Thoracic aorta (tissue), 2 donors: ENCODE results near the gene LAMTOR2. TPM values are rescaled to one million over a fixed set of nuclear protein-coding genes. Genes with fewer than 3 reads are reported as not detected.

ENCODE experiments used
- ATAC-seq: fragments of 150-250 bp; one replicate; pipeline ENCODE4 v1.8.0; 2017; ENCODE audit warnings: low read depth; ENCODE audit not compliant: insufficient number of reproducible peaks, low FRiP score
- DNase-seq: peaks from one replicate; pipeline ENCODE4 v3.0.0-alpha.2; 2020; ENCODE audit warnings: low spot score
- H3K27ac ChIP-seq, 2 donors: fragments of 200-600 bp; sonication (generic); 1 replicate in 1 of 2; 2 replicates in 1 of 2; pipeline ENCODE4 v1.5.1; 2016; ENCODE audit warnings: mild to moderate bottlenecking in 2 of 2, moderate library complexity in 2 of 2
- H3K27me3 ChIP-seq: fragments of 200-600 bp; sonication (generic); replicated peaks from 2 replicates; pipeline ENCODE4 v1.6.0; 2016; ENCODE audit warnings: mild to moderate bottlenecking; ENCODE audit not compliant: insufficient read depth
- H3K36me3 ChIP-seq: fragments of 200-600 bp; sonication (generic); one replicate; pipeline ENCODE4 v1.5.1; 2016
- H3K4me1 ChIP-seq, 2 donors: fragments of 200-600 bp; sonication (generic); 1 replicate in 1 of 2; 2 replicates in 1 of 2; pipeline versions ENCODE4 v1.5.1 to v1.6.0; 2016; ENCODE audit warnings: low read depth in 2 of 2, mild to moderate bottlenecking in 1 of 2; ENCODE audit not compliant: control insufficient read depth in 1 of 2
- H3K4me3 ChIP-seq: fragments of 200-600 bp; sonication (generic); 2 replicates; pipeline ENCODE4 v1.5.1; 2016; ENCODE audit warnings: mild to moderate bottlenecking
- H3K9me3 ChIP-seq: fragments of 200-600 bp; sonication (generic); 2 replicates; pipeline ENCODE4 v1.5.1; 2016
- total RNA-seq, 2 donors: library from RNA; depleted of rRNA; stranded (reverse); fragments of >200 nt; gene quantifications; one replicate each; pipeline versions ENCODE4 v1.1.0 to v1.2.3, GENCODE V29; 2016
- TF ChIP-seq, protein P1 (sequence below): fragments of 200-600 bp; sonication (generic); IDR thresholded peaks from one replicate; pipeline ENCODE4 v1.5.1; 2019; ENCODE audit warnings: antibody characterized with exemption

Gene LAMTOR2
- total RNA-seq, 2 donors from 2014 or later = 26.4 to 37.0 TPM

DNA sequence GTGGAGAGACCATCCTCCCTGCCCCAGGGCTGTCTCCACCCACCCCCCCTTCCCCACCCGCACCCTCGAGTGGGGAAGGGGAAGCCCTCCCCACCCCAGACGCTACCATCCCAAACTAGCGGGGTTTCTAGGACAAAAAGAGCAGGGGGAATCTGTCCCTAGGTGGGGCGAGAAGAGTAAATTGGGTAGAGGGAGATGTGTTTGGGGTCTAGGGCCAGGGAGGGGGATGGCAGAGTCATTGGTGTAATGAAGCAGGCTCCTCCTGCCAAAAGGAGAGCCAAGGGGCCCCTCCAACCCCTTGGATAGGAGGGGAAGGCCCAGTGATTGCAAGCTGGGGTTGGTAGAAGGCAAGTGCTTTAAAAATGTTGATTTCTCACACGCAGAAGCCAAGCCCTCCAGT lies 17.7 kb downstream of the LAMTOR2 start:
- no peaks in the 10 kb centered on the region for H3K27me3 ChIP-seq
- no peaks in the 10 kb centered on the region for H3K9me3 ChIP-seq
- no peaks in the 10 kb centered on the region for H3K36me3 ChIP-seq
- TF ChIP-seq, protein P1, sequence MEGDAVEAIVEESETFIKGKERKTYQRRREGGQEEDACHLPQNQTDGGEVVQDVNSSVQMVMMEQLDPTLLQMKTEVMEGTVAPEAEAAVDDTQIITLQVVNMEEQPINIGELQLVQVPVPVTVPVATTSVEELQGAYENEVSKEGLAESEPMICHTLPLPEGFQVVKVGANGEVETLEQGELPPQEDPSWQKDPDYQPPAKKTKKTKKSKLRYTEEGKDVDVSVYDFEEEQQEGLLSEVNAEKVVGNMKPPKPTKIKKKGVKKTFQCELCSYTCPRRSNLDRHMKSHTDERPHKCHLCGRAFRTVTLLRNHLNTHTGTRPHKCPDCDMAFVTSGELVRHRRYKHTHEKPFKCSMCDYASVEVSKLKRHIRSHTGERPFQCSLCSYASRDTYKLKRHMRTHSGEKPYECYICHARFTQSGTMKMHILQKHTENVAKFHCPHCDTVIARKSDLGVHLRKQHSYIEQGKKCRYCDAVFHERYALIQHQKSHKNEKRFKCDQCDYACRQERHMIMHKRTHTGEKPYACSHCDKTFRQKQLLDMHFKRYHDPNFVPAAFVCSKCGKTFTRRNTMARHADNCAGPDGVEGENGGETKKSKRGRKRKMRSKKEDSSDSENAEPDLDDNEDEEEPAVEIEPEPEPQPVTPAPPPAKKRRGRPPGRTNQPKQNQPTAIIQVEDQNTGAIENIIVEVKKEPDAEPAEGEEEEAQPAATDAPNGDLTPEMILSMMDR = no peak
- H3K4me1 ChIP-seq = no peaks in the 10 kb centered on the region
- no peak overlapping the region for H3K27ac ChIP-seq
- no peak overlapping the region for H3K4me3 ChIP-seq
- DNase-seq = no peak
- no peak for ATAC-seq

DNA sequence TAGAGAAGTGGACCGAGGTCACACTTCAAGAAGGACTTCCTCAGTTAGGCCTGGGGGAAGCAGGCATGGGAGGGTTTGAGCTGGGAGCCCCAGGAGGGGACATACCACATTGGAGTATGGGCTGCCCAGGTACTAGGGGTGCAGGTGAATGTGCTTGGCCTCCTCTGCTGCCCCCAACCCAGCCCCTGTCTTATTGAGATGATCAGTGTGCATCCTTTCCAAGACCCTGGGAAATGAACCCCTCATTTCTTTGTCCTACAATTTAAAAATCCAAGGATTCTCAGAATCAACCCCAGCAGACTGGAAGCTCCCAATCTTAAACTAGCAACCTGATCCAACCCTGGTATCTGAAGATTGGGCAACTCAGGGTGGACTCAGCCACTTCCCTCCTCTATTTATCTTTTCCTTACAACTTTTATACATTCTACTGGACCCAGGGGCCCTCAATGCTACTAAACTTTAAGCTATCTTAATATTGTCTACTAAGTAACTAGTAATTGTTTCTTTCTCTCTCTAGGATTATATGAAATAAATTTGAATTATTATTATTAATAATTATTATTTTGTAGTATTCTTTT lies 18.6 kb downstream of the LAMTOR2 start:
- Histone ChIP-seq H3K27ac (no peak overlapping the region), H3K4me1 (no peaks in the 10 kb centered on the region), H3K27me3 (no peaks in the 10 kb centered on the region), H3K9me3 (no peaks in the 10 kb centered on the region), H3K36me3 (no peaks in the 10 kb centered on the region), H3K4me3 (no peak overlapping the region)
- TF ChIP-seq, protein P1 = no peak
- no peak for ATAC-seq
- DNase-seq = no peak

DNA sequence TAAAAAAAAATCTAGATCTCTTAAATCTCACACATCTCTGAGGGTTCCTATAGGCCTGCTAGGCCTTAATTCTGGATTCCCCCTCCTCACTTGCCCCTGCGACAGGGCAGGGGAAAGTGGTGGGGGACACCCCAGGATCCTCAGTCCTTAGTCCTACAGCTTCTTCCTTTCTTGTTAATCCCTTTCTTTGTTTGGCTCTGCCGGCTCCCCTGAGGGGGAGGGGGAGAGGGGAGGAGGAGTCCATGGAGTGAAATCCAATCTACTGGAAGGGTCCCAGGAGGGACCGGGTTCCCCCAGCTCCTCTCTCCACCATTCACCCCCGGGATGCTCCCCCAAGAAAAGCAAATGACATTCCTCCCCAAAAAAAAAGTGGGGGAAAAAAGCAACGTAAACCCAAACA lies 19.2 kb downstream of the LAMTOR2 start:
- Histone ChIP-seq H3K36me3 (no peaks in the 10 kb centered on the region), H3K27me3 (no peaks in the 10 kb centered on the region), H3K9me3 (no peaks in the 10 kb centered on the region), H3K27ac (no peak overlapping the region), H3K4me3 (no peak overlapping the region), H3K4me1 (no peaks in the 10 kb centered on the region)
- TF ChIP-seq, protein P1 = no peak
- DNase-seq (no peak), ATAC-seq (no peak)

DNA sequence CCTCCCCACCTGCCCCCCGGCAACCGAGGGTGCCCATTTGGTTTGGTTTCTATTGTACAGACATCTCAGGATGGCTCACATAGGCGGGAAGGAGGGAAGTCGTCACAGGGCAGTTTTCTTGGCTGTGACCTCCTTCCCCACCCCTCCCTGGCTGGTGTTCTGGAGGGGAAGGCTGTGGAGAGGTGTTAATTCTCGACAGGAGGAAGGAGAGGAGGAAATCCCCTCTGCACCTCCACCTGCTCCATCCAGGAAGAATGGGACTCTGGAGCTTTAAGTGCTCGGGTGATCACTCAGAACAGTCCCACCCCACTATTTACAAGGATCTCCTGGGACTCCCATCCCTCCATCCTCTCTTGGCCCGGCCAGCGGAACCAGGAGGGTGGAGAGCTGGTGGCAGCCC lies 20.1 kb downstream of the LAMTOR2 start:
- no peaks in the 10 kb centered on the region for H3K27me3 ChIP-seq
- H3K9me3 ChIP-seq = no peaks in the 10 kb centered on the region
- ATAC-seq (no peak), DNase-seq (no peak)
- TF ChIP-seq, protein P1 = no peak
- no peak overlapping the region for H3K27ac ChIP-seq
- H3K36me3 ChIP-seq = no peaks in the 10 kb centered on the region
- no peaks in the 10 kb centered on the region for H3K4me1 ChIP-seq
- no peak overlapping the region for H3K4me3 ChIP-seq

DNA sequence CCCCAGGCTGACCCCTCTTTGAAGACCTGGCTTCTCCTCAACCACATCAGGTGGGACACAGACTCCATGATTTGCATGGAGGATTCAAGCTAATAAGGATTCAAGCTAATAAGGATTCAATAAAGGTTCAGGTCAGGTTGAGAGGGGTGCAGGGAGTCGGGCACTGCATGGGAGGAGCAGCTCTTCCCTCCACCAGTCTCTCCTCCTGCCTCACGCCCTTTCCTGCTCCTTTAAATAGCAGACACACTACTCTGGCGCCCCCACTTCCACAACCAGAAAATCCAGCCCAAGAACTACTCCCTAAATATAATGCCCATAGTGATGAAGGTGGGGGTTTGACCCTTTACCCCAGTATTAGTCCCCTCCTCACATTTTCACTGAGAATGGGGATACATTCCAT lies 20.6 kb downstream of the LAMTOR2 start:
- no peak for ATAC-seq
- Histone ChIP-seq H3K27ac (no peak overlapping the region), H3K4me1 (no peaks in the 10 kb centered on the region), H3K36me3 (no peaks in the 10 kb centered on the region), H3K9me3 (no peaks in the 10 kb centered on the region), H3K27me3 (no peaks in the 10 kb centered on the region), H3K4me3 (no peak overlapping the region)
- no peak for DNase-seq
- TF ChIP-seq, protein P1 = no peak
